BJ (cell line): ENCODE measurements around the gene URI1. TPM values are rescaled to one million over a fixed set of nuclear protein-coding genes. Genes with fewer than 3 reads are reported as not detected.

Experiments used
- CTCF ChIA-PET: fragments of 350-600 bp; formaldehyde crosslinking; extraction: SDS; loops from one replicate; lab custom pipeline; 2021; ENCODE audit warnings: antibody characterized with exemption, inconsistent platforms; lab: Yijun Ruan, JAX
- POLR2A ChIA-PET: fragments of 300-600 bp; sonication (Branson Sonifier 250); formaldehyde crosslinking; extraction: SDS; loops from one replicate; lab custom pipeline; 2021; ENCODE audit warnings: antibody characterized with exemption; lab: Charles Lee
- DNase-seq: peaks from one replicate; pipeline ENCODE4 v3.0.0-alpha.2; 2011; ENCODE audit warnings: low read depth
- H3K27me3 ChIP-seq: 2 replicates; pipeline ENCODE4 v1.6.0; 2011; ENCODE audit warnings: low read length; ENCODE audit not compliant: control insufficient read depth, insufficient read depth
- H3K36me3 ChIP-seq: 2 replicates; pipeline ENCODE4 v1.5.1; 2011; ENCODE audit warnings: low read length; ENCODE audit not compliant: control insufficient read depth, insufficient read depth
- H3K4me3 ChIP-seq: 2 replicates; pipeline ENCODE4 v1.5.1; 2011; ENCODE audit warnings: low read depth, mild to moderate bottlenecking, control low read depth, low read length
- CTCF ChIP-seq: IDR thresholded peaks from 2 replicates; pipeline ENCODE4 v1.5.1; 2011; ENCODE audit warnings: low read depth, mild to moderate bottlenecking, control low read depth, inconsistent platforms, low read length, moderate library complexity; ENCODE audit not compliant: insufficient read depth
- polyA plus RNA-seq: library from polyadenylated mRNA; depleted of rRNA; stranded (reverse); fragments of >200 nt; gene quantifications from 2 replicates; pipeline ENCODE4 v1.2.3, GENCODE V29; 2011

The URI1 gene
- polyA plus RNA-seq, 1 experiment = 27.7 TPM

GRCh38 chr19:29974701-29975100 lies 32.7 kb downstream of the URI1 start:
- TF ChIP-seq CTCF = no peak
- Histone ChIP-seq H3K36me3 (no peaks in the 10 kb centered on the region), H3K27me3 (no peaks in the 10 kb centered on the region), H3K4me3 (no peak overlapping the region)
- CTCF ChIA-PET = no interaction called here
- POLR2A ChIA-PET = no interaction called here
- DNase-seq = no peak

GRCh38 chr19:29976151-29976943 lies 34.3 kb downstream of the URI1 start:
- ChIA-PET CTCF (interaction anchor here (0.6 to 1.2 kb wide), 3 partner anchors 9 to 76 kb away, joined by 3 to 4 read pairs (median 3); no protein-coding TSS in a partner anchor), POLR2A (no interaction called here)
- Histone ChIP-seq H3K4me3 (no peak overlapping the region), H3K27me3 (no peaks in the 10 kb centered on the region), H3K36me3 (no peaks in the 10 kb centered on the region)
- no peak for TF ChIP-seq CTCF
- DNase-seq = no peak

- POLR2A ChIA-PET = interaction anchor here (0.7 kb wide), 1 partner anchor 11 kb away, joined by 3 read pairs; no protein-coding TSS in a partner anchor
- TF ChIP-seq CTCF = no peak
- no peak for DNase-seq
- no peaks in the 10 kb centered on the region for H3K36me3 ChIP-seq
- H3K27me3 ChIP-seq = no peaks in the 10 kb centered on the region
- H3K4me3 ChIP-seq = no peak overlapping the region
- CTCF ChIA-PET = interaction anchor here (1.0 kb wide), 1 partner anchor 58 kb away, joined by 3 read pairs; no protein-coding TSS in a partner anchor
These were observed 36.0 kb downstream of the URI1 start for GRCh38 chr19:29978080-29978479.

- ChIA-PET POLR2A (no interaction called here), CTCF (no interaction called here)
These were observed 41.5 kb downstream of the URI1 start for GRCh38 chr19:29983568-29983967.

GRCh38 chr19:29985196-29985595 lies 43.2 kb downstream of the URI1 start:
- Histone ChIP-seq H3K27me3 (no peaks in the 10 kb centered on the region), H3K36me3 (peaks cover 2% of the 10 kb centered on the region; the same call in 1 of the 2 replicates), H3K4me3 (no peak overlapping the region)
- ChIA-PET CTCF (no interaction called here), POLR2A (no interaction called here)
- no peak for DNase-seq
- no peak for TF ChIP-seq CTCF

More at GRCh38 chr19:29983568-29983967, 41.5 kb downstream of the URI1 start:
- no peak for TF ChIP-seq CTCF
- DNase-seq = no peak
- H3K4me3 ChIP-seq = no peak overlapping the region
- H3K36me3 ChIP-seq = peaks cover 2% of the 10 kb centered on the region; the same call in 1 of the 2 replicates
- no peaks in the 10 kb centered on the region for H3K27me3 ChIP-seq
